Heart left ventricle (tissue), 16 donors: ENCODE results near the gene BCL2L1. TPM values are rescaled to one million over a fixed set of nuclear protein-coding genes. Genes with fewer than 3 reads are reported as not detected.

Experiments used
- ATAC-seq, 4 donors: fragments of 200-7000 bp; cut with Tn5 transposase; one replicate each; pipeline ENCODE4 v1.9.1; 2020 to 2022; ENCODE audit warnings: moderate library complexity in 4 of 4, mild to moderate bottlenecking in 3 of 4, moderate number of reproducible peaks in 1 of 4
- DNase-seq, 5 donors: peaks; one replicate each; pipeline ENCODE4 v3.0.0-alpha.2; 2020
- H3K27ac ChIP-seq, 12 donors: fragments of 200-600 bp; sonication (generic) in 4 of 12; one replicate each; pipeline versions ENCODE4 v1.5.0 to v1.8.0; 2016 to 2022; ENCODE audit warnings: mild to moderate bottlenecking in 2 of 12
- H3K27me3 ChIP-seq, 9 donors: fragments of 200-600 bp; sonication (generic) in 2 of 9; one replicate each; pipeline versions ENCODE4 v1.5.1 to v1.8.0; 2016 to 2022; ENCODE audit warnings: mild to moderate bottlenecking in 3 of 9
- H3K36me3 ChIP-seq, 9 donors: fragments of 200-600 bp; sonication (generic) in 2 of 9; one replicate each; pipeline versions ENCODE4 v1.5.0 to v1.8.0; 2018 to 2022; ENCODE audit warnings: mild to moderate bottlenecking in 2 of 9
- H3K4me1 ChIP-seq, 12 donors: fragments of 200-600 bp; sonication (generic) in 4 of 12; one replicate each; pipeline versions ENCODE4 v1.5.0 to v1.8.0; 2016 to 2022; ENCODE audit warnings: mild to moderate bottlenecking in 3 of 12
- H3K4me3 ChIP-seq, 12 donors: fragments of 200-600 bp; sonication (generic) in 4 of 12; one replicate each; pipeline versions ENCODE4 v1.5.0 to v1.8.0; 2017 to 2022; ENCODE audit warnings: mild to moderate bottlenecking in 9 of 12, moderate library complexity in 4 of 12
- H3K9me3 ChIP-seq, 12 donors: fragments of 200-600 bp; sonication (generic) in 4 of 12; one replicate each; pipeline versions ENCODE4 v1.5.0 to v1.8.0; 2016 to 2022; ENCODE audit warnings: mild to moderate bottlenecking in 1 of 12
- POLR2A ChIP-seq, 2 donors: fragments of 450-650 bp; IDR thresholded peaks; one replicate each; pipeline ENCODE4 v1.6.1; 2017; ENCODE audit warnings: antibody characterized with exemption in 2 of 2, mild to moderate bottlenecking in 2 of 2, moderate library complexity in 2 of 2
- WGBS, 4 donors: extraction: QIAGEN DNeasy Blood & Tissue Kit in 2 of 4; methylation state at CpG; one replicate each; pipeline versions ENCODE4 v1.1.5 to v1.1.7; 2013 to 2018; 5-methylcytosine and 5-hydroxymethylcytosine counted together
- intact Hi-C, 10 donors: fragments of 100-400 bp; cut with DNase I; formaldehyde crosslinking; loops; one replicate each; pipeline versions ENCODE4 v1.11.1 to v1.14.2; 2022
- polyA plus RNA-seq, 2 donors: library from polyadenylated mRNA; stranded (reverse); fragments of 200-250 nt; gene quantifications; one replicate each; pipeline ENCODE4 v1.2.3, GENCODE V29; 2013
- total RNA-seq, 9 donors: library from RNA; depleted of rRNA in 2 of 9; stranded (reverse); fragments of >200 nt in 2 of 9; fragmentation: NEBNext Ultra II Directional in 3 of 9; extraction: Animal tissue kit (Norgen Biotek cat#: 25700) in 3 of 9; gene quantifications; one replicate each; pipeline versions ENCODE4 v1.1.0 to v1.2.4, GENCODE V29; 2016 to 2023
- TF ChIP-seq, protein P1 (sequence below), 12 donors: fragments of 200-600 bp; sonication (generic) in 4 of 12; IDR thresholded peaks; one replicate each; pipeline versions ENCODE4 v1.5.0 to v1.8.0; 2018 to 2022; ENCODE audit warnings: antibody characterized with exemption in 12 of 12, mild to moderate bottlenecking in 5 of 12
- donor health status: ischemic (EF 13 %, LVEDD 7.1; RV severe dilation, severe dysfunction).
- donor health status: healthy with polysubstance abuse.
- donor health status: DM: no; HTN: yes; CAD: no.
- donor health status: DM: no; HTN: no; CAD: no.
- donor health status: ischemic (EF 25% LVEDD 6.9; RV normal size, moderate dysfunction).
- donor health status: ischemic (EF 25% LVEDD 5.7; RV mildly dilated, moderate dysfunction).
- donor health status: healthy.
- donor health status: DM: yes; HTN: yes; CAD: no.
- donor health status: ischemic (EF 35%, LVEDD 5.7; RV mildly dilated, moderate dysfunction).
- donor health status: nonischemic (EF 11% LVEDD 7.7; RV severe dilation, severe dysfunction).
- donor health status: DM: yes; HTN: yes; CAD: no.
- donor health status: PGD.
- donor health status: ischemic (EF 29% LVEDD 5.4; RV normal size, mild dysfunction).
- donor health status: nonischemic (EF 23%, LVEDD 6.1; RV moderate dilation, normal function).

The BCL2L1 gene
- total and polyA plus RNA-seq, 11 donors, result 32.2 to 217 (median 62.6) TPM

DNA sequence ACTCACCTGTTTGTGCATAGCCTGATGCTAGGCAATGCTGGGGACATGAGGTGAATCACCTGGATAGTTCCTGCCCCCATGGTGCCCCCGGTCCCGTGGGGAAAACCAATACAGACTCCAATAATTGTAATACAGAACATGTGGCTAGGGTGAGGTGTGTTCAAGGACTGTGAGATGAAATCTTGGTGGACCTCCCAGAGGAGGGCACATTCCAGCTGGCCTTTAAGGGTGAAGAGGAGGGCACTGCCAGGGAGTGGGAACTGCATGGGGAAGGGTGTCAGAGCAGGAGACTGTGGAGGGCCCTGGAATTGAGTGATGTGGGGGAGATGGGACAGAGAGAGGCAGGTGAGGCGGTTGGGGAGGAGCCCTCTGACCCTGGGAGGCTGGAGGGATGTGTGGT is 82.4 kb downstream of the BCL2L1 start:
- H3K9me3 ChIP-seq, result no peaks in the 10 kb centered on the region
- peaks cover 0 to 7% (median 0%) of the 10 kb centered on the region in 9 donors for H3K27me3 ChIP-seq
- intact Hi-C loops, result no loop called here
- peak overlapping the region in 1 of 12 donors; percentile 18 for H3K27ac ChIP-seq
- DNase-seq, result no peak
- no peak for TF ChIP-seq POLR2A (IDR thresholded peaks at IDR 0.05)
- TF ChIP-seq, protein P1, sequence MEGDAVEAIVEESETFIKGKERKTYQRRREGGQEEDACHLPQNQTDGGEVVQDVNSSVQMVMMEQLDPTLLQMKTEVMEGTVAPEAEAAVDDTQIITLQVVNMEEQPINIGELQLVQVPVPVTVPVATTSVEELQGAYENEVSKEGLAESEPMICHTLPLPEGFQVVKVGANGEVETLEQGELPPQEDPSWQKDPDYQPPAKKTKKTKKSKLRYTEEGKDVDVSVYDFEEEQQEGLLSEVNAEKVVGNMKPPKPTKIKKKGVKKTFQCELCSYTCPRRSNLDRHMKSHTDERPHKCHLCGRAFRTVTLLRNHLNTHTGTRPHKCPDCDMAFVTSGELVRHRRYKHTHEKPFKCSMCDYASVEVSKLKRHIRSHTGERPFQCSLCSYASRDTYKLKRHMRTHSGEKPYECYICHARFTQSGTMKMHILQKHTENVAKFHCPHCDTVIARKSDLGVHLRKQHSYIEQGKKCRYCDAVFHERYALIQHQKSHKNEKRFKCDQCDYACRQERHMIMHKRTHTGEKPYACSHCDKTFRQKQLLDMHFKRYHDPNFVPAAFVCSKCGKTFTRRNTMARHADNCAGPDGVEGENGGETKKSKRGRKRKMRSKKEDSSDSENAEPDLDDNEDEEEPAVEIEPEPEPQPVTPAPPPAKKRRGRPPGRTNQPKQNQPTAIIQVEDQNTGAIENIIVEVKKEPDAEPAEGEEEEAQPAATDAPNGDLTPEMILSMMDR (IDR thresholded peaks at IDR 0.05), result no peak
- ATAC-seq, result no peak
- 74 to 100% (median 81%) methylated on average over 3 of the region's 3 CpGs for WGBS, 4 donors
- no peaks in the 10 kb centered on the region for H3K36me3 ChIP-seq
- peak overlapping the region in 1 of 12 donors; percentile 12 for H3K4me3 ChIP-seq
- H3K4me1 ChIP-seq, result peaks cover 0 to 8% (median 2%) of the 10 kb centered on the region in 12 donors

DNA sequence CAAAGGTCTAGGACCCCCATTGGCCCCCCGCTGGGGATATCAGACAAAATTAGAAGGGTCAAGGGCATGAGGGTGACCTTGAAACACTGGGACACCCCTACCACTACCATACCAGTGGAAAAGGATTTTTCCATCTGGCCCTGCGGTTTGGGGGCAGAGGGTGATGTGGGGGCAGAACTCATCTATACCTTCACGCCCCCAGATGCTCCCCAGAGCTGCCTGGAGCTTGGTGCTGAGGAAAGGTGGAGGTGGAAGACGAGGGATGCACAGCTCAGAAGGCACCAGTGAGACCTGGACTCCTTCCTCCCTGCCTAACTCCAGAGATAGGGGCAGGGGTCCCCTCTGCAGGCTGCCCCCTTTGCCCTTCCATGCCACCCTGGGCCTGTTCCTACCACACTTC is 83.9 kb downstream of the BCL2L1 start:
- TF ChIP-seq POLR2A (IDR thresholded peaks at IDR 0.05), result no peak
- TF ChIP-seq, protein P1 (IDR thresholded peaks at IDR 0.05), result no peak
- no peak for DNase-seq
- WGBS, 4 donors, result 78 to 92% (median 85%) methylated on average over 3 to 4 of the region's 4 CpGs
- Histone ChIP-seq H3K4me1 (peaks cover 0 to 12% (median 2%) of the 10 kb centered on the region in 12 donors), H3K27ac (peak overlapping the region in 11 of 12 donors; percentile 17 to 88 (median 68)), H3K9me3 (no peaks in the 10 kb centered on the region), H3K36me3 (no peaks in the 10 kb centered on the region), H3K4me3 (peak overlapping the region in 8 of 12 donors; percentile 26 to 62 (median 54)), H3K27me3 (peaks cover 0 to 7% (median 0%) of the 10 kb centered on the region in 9 donors)
- no peak for ATAC-seq
- intact Hi-C loops, result no loop called here

DNA sequence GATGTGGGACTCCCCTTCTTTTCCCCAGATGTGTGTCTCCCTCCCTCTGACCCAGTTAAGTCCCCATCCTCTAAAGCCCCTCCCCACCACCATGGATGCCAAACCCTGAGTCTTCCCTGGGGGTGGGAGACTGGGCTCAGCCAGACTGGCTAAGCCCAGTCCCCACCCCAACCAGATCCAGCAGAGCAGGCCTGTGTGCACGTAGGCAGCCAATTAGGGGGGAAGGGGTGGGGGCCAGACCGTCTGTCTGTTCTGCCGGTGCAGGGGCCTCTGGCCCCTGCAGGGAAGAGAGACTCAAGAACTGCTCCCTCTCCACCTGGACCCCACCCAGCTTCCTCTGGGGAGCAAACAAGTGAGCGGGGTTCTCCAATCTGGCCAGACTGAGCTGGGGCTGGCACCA is 84.4 kb downstream of the BCL2L1 start:
- Histone ChIP-seq H3K36me3 (no peaks in the 10 kb centered on the region), H3K4me3 (peak overlapping the region in 11 of 12 donors; percentile 5 to 62 (median 47)), H3K9me3 (no peaks in the 10 kb centered on the region), H3K27me3 (peaks cover 0 to 7% (median 0%) of the 10 kb centered on the region in 9 donors), H3K4me1 (peaks cover 0 to 12% (median 2%) of the 10 kb centered on the region in 12 donors), H3K27ac (peak overlapping the region; percentile 3 to 88 (median 74))
- peak in 1 of 4 donors; percentile 12 for ATAC-seq
- WGBS, 4 donors, result 61 to 80% (median 72%) methylated on average over 4 of the region's 4 CpGs
- peak in 1 of 5 donors; percentile 33 for DNase-seq
- intact Hi-C loops, result no loop called here
- TF ChIP-seq POLR2A (IDR thresholded peaks at IDR 0.05), result no peak
- TF ChIP-seq, protein P1 (IDR thresholded peaks at IDR 0.05), result no peak

DNA sequence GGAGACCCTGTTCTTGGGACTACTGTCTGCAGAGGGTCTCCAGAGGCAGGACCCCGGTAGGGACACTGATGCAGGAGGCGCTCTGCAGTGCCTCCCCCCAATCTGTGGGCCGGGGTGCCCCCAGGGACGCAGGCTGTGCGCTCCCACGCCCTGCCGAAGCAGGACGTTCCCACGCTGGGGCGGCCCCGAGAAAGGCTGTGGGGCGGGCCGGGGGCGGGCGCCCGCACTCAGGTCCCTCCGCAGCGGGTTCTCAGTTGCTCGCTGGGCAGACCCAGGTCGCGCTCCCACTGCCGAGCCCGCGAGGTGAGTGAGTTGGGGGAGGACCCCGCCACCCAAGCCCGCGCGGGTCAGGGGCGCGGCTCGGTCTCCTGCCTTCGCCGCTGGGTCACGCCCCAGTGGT is 85.0 kb downstream of the BCL2L1 start, which contains the start of gene COX4I2:
COX4I2 (plus strand) TSS at position 253 of the 400 bp plus-strand sequence. CDS start 1,106 bp downstream, outside the sequence.
- DNase-seq, result peak; percentile 54 to 73 (median 69)
- peaks cover 0 to 7% (median 0%) of the 10 kb centered on the region in 9 donors for H3K27me3 ChIP-seq
- H3K36me3 ChIP-seq, result no peaks in the 10 kb centered on the region
- no peaks in the 10 kb centered on the region for H3K9me3 ChIP-seq
- peak; percentile 38 to 66 (median 58) for ATAC-seq
- 31 to 40% (median 36%) methylated on average over 4 to 34 of the region's 34 CpGs for whole genome bisulfite sequencing, 4 donors
- H3K4me1 ChIP-seq, result peaks cover 0 to 12% (median 2%) of the 10 kb centered on the region in 12 donors
- H3K4me3 ChIP-seq, result peak within 1 kb of the TSS in 11 of 12 donors; percentile 5 to 62 (median 47)
- H3K27ac ChIP-seq, result peak within 1 kb of the TSS; percentile 17 to 88 (median 74)
- TF ChIP-seq POLR2A (IDR thresholded peaks at IDR 0.05), result peak in 1 of 2 donors; percentile 38
- TF ChIP-seq, protein P1 (IDR thresholded peaks at IDR 0.05), result no peak
- intact Hi-C loops, result no loop called here
